Activated CD4-positive, alpha-beta T cell treated with anti-CD3 and anti-CD28 coated beads for 36 hours (primary cell): ENCODE data around the gene CD300LG. TPM values are rescaled to one million over a fixed set of nuclear protein-coding genes. Genes with fewer than 3 reads are reported as not detected.

Experiments
- ATAC-seq: fragments of 200-7000 bp; cut with Tn5 transposase; one replicate; pipeline ENCODE4 v1.10.0; 2021; ENCODE audit warnings: mild to moderate bottlenecking, moderate library complexity
- CTCF ChIA-PET: fragments of 350-600 bp; sonication (Branson Sonifier 250); formaldehyde crosslinking; loops from one replicate; lab custom pipeline; 2021; ENCODE audit warnings: antibody characterized with exemption; lab: Charles Lee
- POLR2A ChIA-PET: fragments of 350-600 bp; sonication (Branson Sonifier 250); formaldehyde crosslinking; loops from one replicate; lab custom pipeline; 2021; ENCODE audit warnings: antibody characterized with exemption, inconsistent platforms; lab: Charles Lee
- DNase-seq: peaks from one replicate; pipeline ENCODE4 v3.0.0-alpha.2; 2020
- H3K27ac Mint-ChIP-seq: one replicate; pipeline ENCODE4 v1.8.0; 2021; ENCODE audit warnings: mixed read lengths
- H3K27me3 Mint-ChIP-seq: one replicate; pipeline ENCODE4 v1.8.0; 2021; ENCODE audit warnings: mixed read lengths
- H3K36me3 Mint-ChIP-seq: one replicate; pipeline ENCODE4 v1.8.0; 2021; ENCODE audit warnings: low read depth, mixed read lengths
- H3K4me1 Mint-ChIP-seq: one replicate; pipeline ENCODE4 v1.8.0; 2021; ENCODE audit warnings: mixed read lengths
- H3K4me3 Mint-ChIP-seq: one replicate; pipeline ENCODE4 v1.8.0; 2021; ENCODE audit warnings: mild to moderate bottlenecking, moderate library complexity, mixed read lengths
- H3K9me3 Mint-ChIP-seq: one replicate; pipeline ENCODE4 v1.8.0; 2021; ENCODE audit warnings: low read depth, mixed read lengths
- intact Hi-C, 2 experiments: fragments of 100-400 bp; cut with DNase I in 1 of 2; cut with micrococcal nuclease in 1 of 2; formaldehyde crosslinking; loops; one replicate each; pipeline versions ENCODE4 v1.14.2 to v1.15.1; 2022 to 2024; cut with DNase I, micrococcal nuclease
- total RNA-seq, 2 experiments: library from RNA; stranded (reverse); gene quantifications; one replicate each; pipeline ENCODE4 v1.2.3, GENCODE V29; 2021

The CD300LG gene
- total RNA-seq, 2 experiments from 2014 or later: not detected

- H3K4me1 Mint-ChIP-seq: peaks cover 17% of the 10 kb centered on the region
- ChIA-PET POLR2A (no interaction called here), CTCF (interaction anchor here (0.8 to 3.7 kb wide), 12 partner anchors 8 to 231 kb away, joined by 3 to 35 read pairs (median 4); partner anchors contain the start of genes CD300LG and PPY)
- no peak overlapping the region for H3K27ac Mint-ChIP-seq
- peaks cover 25% of the 10 kb centered on the region for H3K27me3 Mint-ChIP-seq
- H3K4me3 Mint-ChIP-seq: peak overlapping the region; percentile 34
- intact Hi-C loops: loop anchor here in 1 of 2 experiments (2.0 kb wide), 1 partner anchor 99 kb away; no protein-coding TSS in a partner anchor
- H3K36me3 Mint-ChIP-seq: no peaks in the 10 kb centered on the region
- ATAC-seq (peak; percentile 66), DNase-seq (peak; percentile 70)
- no peaks in the 10 kb centered on the region for H3K9me3 Mint-ChIP-seq
Observed at GRCh38 chr17:43907998-43908721, 61.2 kb downstream of the CD300LG start.

- POLR2A ChIA-PET: interaction anchor here (0.7 kb wide), 1 partner anchor 10 kb away, joined by 4 read pairs; no protein-coding TSS in a partner anchor
- intact Hi-C loops: loop anchor here in 1 of 2 experiments (1.0 kb wide), 1 partner anchor 86 kb away; no protein-coding TSS in a partner anchor
- no peak for DNase-seq
- ATAC-seq: no peak
- Mint-ChIP-seq H3K4me3 (no peak overlapping the region), H3K27ac (no peak overlapping the region), H3K27me3 (peaks cover 18% of the 10 kb centered on the region), H3K4me1 (peaks cover 17% of the 10 kb centered on the region), H3K9me3 (no peaks in the 10 kb centered on the region), H3K36me3 (no peaks in the 10 kb centered on the region)
- CTCF ChIA-PET: interaction anchor here (0.6 to 3.7 kb wide), 14 partner anchors 8 to 1216 kb away, joined by 3 to 35 read pairs (median 6); partner anchors contain the start of genes CD300LG and PPY
Observed at GRCh38 chr17:43909537-43910231, 62.7 kb downstream of the CD300LG start.

- CTCF ChIA-PET: interaction anchor here (1.1 to 3.0 kb wide), 2 partner anchors 13 to 32 kb away, joined by 3 to 13 read pairs; no protein-coding TSS in a partner anchor
Observed at GRCh38 chr17:43911904-43912303, 64.9 kb downstream of the CD300LG start.

GRCh38 chr17:43912635-43913304 is 65.8 kb downstream of the CD300LG start:
- DNase-seq: no peak
- no peak overlapping the region for H3K27ac Mint-ChIP-seq
- peaks cover 10% of the 10 kb centered on the region for H3K4me1 Mint-ChIP-seq
- CTCF ChIA-PET: interaction anchor here (1.1 to 3.0 kb wide), 2 partner anchors 12 to 31 kb away, joined by 3 to 13 read pairs; no protein-coding TSS in a partner anchor
- intact Hi-C loops: no loop called here
- H3K27me3 Mint-ChIP-seq: peaks cover 5% of the 10 kb centered on the region
- H3K36me3 Mint-ChIP-seq: no peaks in the 10 kb centered on the region
- H3K4me3 Mint-ChIP-seq: no peak overlapping the region
- no peak for ATAC-seq
- POLR2A ChIA-PET: no interaction called here
- H3K9me3 Mint-ChIP-seq: peaks cover 4% of the 10 kb centered on the region

More at GRCh38 chr17:43911904-43912303, 64.9 kb downstream of the CD300LG start:
- Mint-ChIP-seq H3K27me3 (peaks cover 5% of the 10 kb centered on the region), H3K4me1 (peaks cover 11% of the 10 kb centered on the region), H3K4me3 (no peak overlapping the region), H3K9me3 (peaks cover 4% of the 10 kb centered on the region), H3K36me3 (no peaks in the 10 kb centered on the region), H3K27ac (no peak overlapping the region)
- intact Hi-C loops: no loop called here
- no peak for ATAC-seq
- DNase-seq: no peak
- POLR2A ChIA-PET: no interaction called here

Other genes starting within 250 kb of the CD300LG start
- under 1 TPM; 0.34 to 0.65 TPM for gene MEOX1, start 185.3 kb upstream of the CD300LG start, total RNA-seq
- not detected for gene SOST, start 88.4 kb upstream of the CD300LG start, total RNA-seq
- 10 to 100 TPM; 23.4 to 24.8 TPM for gene DUSP3, start 68.2 kb upstream of the CD300LG start, total RNA-seq
- not detected for gene CFAP97D1, start 66.7 kb upstream of the CD300LG start, total RNA-seq
- under 1 TPM; 0.37 to 0.41 TPM for gene MPP3, start 14.0 kb upstream of the CD300LG start, total RNA-seq
- 1 to 10 TPM; 1.2 to 1.3 TPM for gene MPP2, start 60.4 kb downstream of the CD300LG start, total RNA-seq
- gene PPY, start 95.3 kb downstream of the CD300LG start, total RNA-seq: not detected
- gene PYY, start 106.8 kb downstream of the CD300LG start, total RNA-seq: not detected
- gene NAGS, start 157.4 kb downstream of the CD300LG start, total RNA-seq: 1 to 10 TPM; 1.3 to 1.5 TPM
- 10 to 100 TPM; 17.6 to 22.7 TPM for gene TMEM101, start 167.8 kb downstream of the CD300LG start, total RNA-seq
- 100 to 1,000 TPM in 1 of 2 experiments, 10 to 100 TPM in 1; 93.1 to 102 TPM for gene LSM12, start 219.5 kb downstream of the CD300LG start, total RNA-seq
- gene G6PC3, start 223.6 kb downstream of the CD300LG start, total RNA-seq: 10 to 100 TPM; 21.3 to 22.0 TPM